GM12878 (cell line): ENCODE results near the gene PARP2. TPM values are rescaled to one million over a fixed set of nuclear protein-coding genes. Genes with fewer than 3 reads are reported as not detected.

ENCODE experiments used
- ATAC-seq: fragments of 200-7000 bp; cut with Tn5 transposase; 3 replicates; pipeline ENCODE4 v1.9.1; 2020; ENCODE audit warnings: mild to moderate bottlenecking, moderate library complexity
- BruUV-seq: library from RNA; stranded (reverse); fragments of 400-500 nt; replicated peaks from 2 replicates; lab custom pipeline; 2021; lab: Mats Ljungman, UMichigan
- CTCF ChIA-PET: fragments of 300-600 bp; sonication (Branson Sonifier 250); formaldehyde crosslinking; extraction: SDS; loops from one replicate; lab custom pipeline; 2021; ENCODE audit warnings: inconsistent platforms; lab: Yijun Ruan, JAX
- POLR2A ChIA-PET: fragments of 350-600 bp; formaldehyde crosslinking; extraction: SDS; loops from one replicate; lab custom pipeline; 2021; ENCODE audit warnings: inconsistent platforms; lab: Charles Lee
- RAD21 ChIA-PET: fragments of 300-600 bp; sonication (Branson Sonifier 250); formaldehyde crosslinking; loops from one replicate; lab custom pipeline; 2023; ENCODE audit warnings: antibody characterized with exemption; ENCODE audit not compliant: unreplicated experiment; lab: Charles Lee
- SMC1A ChIA-PET: fragments of 300-600 bp; sonication (Branson Sonifier 250); formaldehyde crosslinking; loops from one replicate; lab custom pipeline; 2023; ENCODE audit not compliant: unreplicated experiment, uncharacterized antibody; lab: Charles Lee
- DNase-seq: peaks from one replicate; pipeline ENCODE4 v3.0.0-alpha.2; 2011; ENCODE audit warnings: low read depth, low spot score
- FAIRE-seq: peaks from 3 replicates; lab custom pipeline; 2011; peaks lifted over from hg19 to GRCh38; lab: Jason Lieb, UNC
- H2AFZ ChIP-seq: 2 replicates; pipeline ENCODE4 v1.6.0; 2011; ENCODE audit warnings: low read depth, low read length, control low read depth; ENCODE audit not compliant: control insufficient read depth
- H3K27ac ChIP-seq: 2 replicates; pipeline ENCODE4 v1.5.1; 2011; ENCODE audit warnings: control low read depth; ENCODE audit not compliant: control insufficient read depth, insufficient read depth
- H3K27me3 ChIP-seq, 2 experiments: replicated peaks in 1 of 2; 2 replicates each; pipeline versions ENCODE4 v1.6.0 to v1.6.1; 2011; ENCODE audit warnings: low read length in 1 of 2; ENCODE audit not compliant: control insufficient read depth in 2 of 2, insufficient read depth in 2 of 2
- H3K36me3 ChIP-seq, 2 experiments: 2 replicates each; pipeline ENCODE4 v1.5.1; 2011; ENCODE audit warnings: low read length in 1 of 2; ENCODE audit not compliant: control insufficient read depth in 2 of 2, insufficient read depth in 2 of 2
- H3K4me1 ChIP-seq: 2 replicates; pipeline ENCODE4 v1.6.1; 2011; ENCODE audit warnings: mild to moderate bottlenecking, low read length, moderate library complexity, mixed read lengths; ENCODE audit not compliant: control insufficient read depth, insufficient read depth
- H3K4me2 ChIP-seq: 2 replicates; pipeline ENCODE4 v1.6.0; 2011; ENCODE audit warnings: control low read depth; ENCODE audit not compliant: control insufficient read depth, insufficient read depth
- H3K4me3 ChIP-seq: fragments of 200-600 bp; sonication (generic); 2 replicates; pipeline ENCODE4 v1.5.1; 2016
- H3K79me2 ChIP-seq: 2 replicates; pipeline ENCODE4 v1.6.0; 2011; ENCODE audit warnings: low read length; ENCODE audit not compliant: control insufficient read depth, insufficient read depth
- H3K9ac ChIP-seq: 2 replicates; pipeline ENCODE4 v1.8.0; 2011; ENCODE audit warnings: low read length, control low read depth, mixed read lengths; ENCODE audit not compliant: control insufficient read depth, insufficient read depth
- H3K9me3 ChIP-seq: replicated peaks from 3 replicates; pipeline ENCODE4 v1.5.1; 2011; ENCODE audit warnings: mild to moderate bottlenecking, low read length; ENCODE audit not compliant: control insufficient read depth, insufficient read depth
- H4K20me1 ChIP-seq: 2 replicates; pipeline ENCODE4 v1.6.0; 2011; ENCODE audit not compliant: control insufficient read depth, insufficient read depth
- ATF7 ChIP-seq: fragments of 450-650 bp; IDR thresholded peaks from 2 replicates; pipeline ENCODE4 v1.6.1; 2016; ENCODE audit warnings: low read depth, mild to moderate bottlenecking
- ESRRA ChIP-seq: IDR thresholded peaks from 2 replicates; pipeline ENCODE4 v1.6.1; 2012; ENCODE audit warnings: mild to moderate bottlenecking, low read length, improper control_type of control experiment
- IRF4 ChIP-seq: IDR thresholded peaks from 2 replicates; pipeline ENCODE4 v1.6.1; 2011; ENCODE audit warnings: low read depth, low read length
- MTA3 ChIP-seq: IDR thresholded peaks from 2 replicates; pipeline ENCODE4 v1.6.1; 2012; ENCODE audit warnings: low read length, inconsistent platforms, borderline replicate concordance
- POLR2AphosphoS2 ChIP-seq: IDR thresholded peaks from 2 replicates; pipeline ENCODE4 v1.6.1; 2011; ENCODE audit warnings: low read depth, mild to moderate bottlenecking, low read length, improper control_type of control experiment, moderate library complexity
- SMAD5 ChIP-seq: IDR thresholded peaks from 2 replicates; pipeline ENCODE4 v1.6.1; 2016; ENCODE audit warnings: antibody characterized with exemption, low read depth
- WGBS: methylation state at CpG from one replicate; pipeline ENCODE4 v1.1.6; 2016; ENCODE audit warnings: low lambda C conversion rate; ENCODE audit not compliant: insufficient replicate concordance, insufficient coverage; ENCODE audit errors: missing lambda C conversion rate; 5-methylcytosine and 5-hydroxymethylcytosine counted together
- in situ Hi-C: fragments of 300-500 bp; cut with MboI; formaldehyde crosslinking; loops from 9 replicates; pipeline ENCODE4 v1.14.3; 2018; ENCODE audit warnings: mixed read lengths
- intact Hi-C: fragments of 100-400 bp; cut with micrococcal nuclease; formaldehyde crosslinking; loops from one replicate; pipeline ENCODE4 v1.14.2; 2022; ENCODE audit not compliant: unreplicated experiment
- polyA plus RNA-seq, 11 experiments: library from polyadenylated mRNA; depleted of rRNA in 4 of 11; unstranded in 6 of 11; stranded (reverse) in 5 of 11; fragments of >200 nt; fragmentation: Nextera tagmentation in 4 of 11; fragmentation: Illumina TruSeq in 1 of 11; extraction: Ambion mirVana in 4 of 11; extraction: Trizol in 1 of 11; gene quantifications; 1 replicate in 1 of 11; 2 replicates in 10 of 11; pipeline versions ENCODE4 v1.2.1 to v1.2.3, GENCODE V29; 2011 to 2016; ENCODE audit warnings: inconsistent platforms in 2 of 11, missing spikeins in 2 of 11, low read depth in 1 of 11
- total RNA-seq, 4 experiments: library from RNA; depleted of rRNA in 3 of 4; stranded (reverse); fragments of >200 nt in 3 of 4; fragmentation: Illumina TruSeq in 1 of 4; extraction: Trizol in 1 of 4; gene quantifications; 2 replicates each; pipeline versions ENCODE4 v1.2.1 to v1.2.3, GENCODE V29; 2013 to 2021
- TF ChIP-seq, protein P1 (sequence below): fragments of 450-650 bp; conservative IDR thresholded peaks from 2 replicates; pipeline ENCODE4 v1.6.1; 2017; ENCODE audit warnings: mild to moderate bottlenecking, moderate library complexity
- TF ChIP-seq, protein P2 (sequence below): fragments of 450-650 bp; formaldehyde crosslinking; IDR thresholded peaks from 2 replicates; pipeline ENCODE4 v1.4.0; 2022; ENCODE audit warnings: mild to moderate bottlenecking, moderate library complexity

Gene PARP2
- total and polyA plus RNA-seq, 10 of the 15 experiments (the other 5 are each of a cell fraction or from before 2014, with no cell fraction given), result 26.7 to 75.4 (median 42.3) TPM

DNA sequence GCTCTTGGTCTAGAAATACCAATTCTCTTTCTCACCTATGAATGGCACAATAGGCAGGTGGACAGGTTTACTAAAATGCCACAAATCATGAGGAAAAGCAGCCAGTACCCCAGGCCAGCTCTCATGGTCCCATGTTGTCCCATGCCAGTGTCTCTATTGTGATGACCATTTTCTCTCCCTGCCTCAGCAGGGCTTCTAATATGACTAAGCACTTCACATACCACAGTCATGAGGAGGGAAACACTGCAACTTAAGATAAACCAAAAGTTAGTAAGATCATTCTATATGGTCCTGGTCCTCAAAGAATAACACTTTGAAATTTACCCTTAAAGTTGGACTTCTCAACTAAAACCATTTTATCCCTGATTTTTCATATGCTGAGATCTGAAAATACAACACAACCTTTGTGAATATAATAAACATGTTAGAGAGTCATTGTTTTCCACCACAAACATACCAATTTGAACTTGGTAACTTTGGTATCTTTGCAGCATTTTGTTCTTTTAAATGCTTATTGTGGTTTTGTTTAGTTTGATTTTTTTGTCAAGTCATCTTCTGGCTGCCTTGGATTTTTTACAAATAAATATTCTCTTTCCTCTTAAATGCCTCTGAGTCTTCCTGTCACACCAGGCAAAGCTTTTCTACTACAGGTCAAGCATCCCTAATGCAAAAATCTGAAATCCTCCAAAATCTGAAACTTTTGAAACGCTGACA lies 41.2 kb upstream of the PARP2 start:
- TF ChIP-seq IRF4, result 0 out of 2 replicates have a peak, but pooled peaks have one; percentile 38
- no peak for TF ChIP-seq MTA3
- TF ChIP-seq, all 136 proteins: peak for 1
- intact Hi-C loops (no loop called here), in situ Hi-C loops (no loop called here)
- H3K27ac ChIP-seq, result no peak overlapping the region
- ChIA-PET CTCF (interaction anchor here (0.7 kb wide), 1 partner anchor 631 kb away, joined by 3 read pairs; no protein-coding TSS in a partner anchor), SMC1A (interaction anchor here (1.3 kb wide), 1 partner anchor 10 kb away, joined by 3 read pairs; no protein-coding TSS in a partner anchor), RAD21 (no interaction called here), POLR2A (interaction anchor here (0.6 kb wide), 1 partner anchor 101 kb away, joined by 3 read pairs; no protein-coding TSS in a partner anchor)
- H3K27me3 ChIP-seq, result no peaks in the 10 kb centered on the region
- no peak overlapping the region for H3K9ac ChIP-seq
- 95% methylated on average over 1 of the region's 1 CpG for WGBS
- DNase-seq (no peak), ATAC-seq (peak; percentile 62), FAIRE-seq (no peak)
- H2AFZ ChIP-seq, result no peak overlapping the region
- 0 out of 2 replicates have a peak, but pooled peaks cover 3% of the 10 kb centered on the region for H3K4me1 ChIP-seq
- BruUV-seq, result no TSS peak
- H3K4me3 ChIP-seq, result no peak overlapping the region
- peaks cover 2 to 9% of the 10 kb centered on the region in 2 experiments for H3K36me3 ChIP-seq
- no peaks in the 10 kb centered on the region for H3K9me3 ChIP-seq
- no peaks in the 10 kb centered on the region for H4K20me1 ChIP-seq
- no peak overlapping the region for H3K4me2 ChIP-seq
- H3K79me2 ChIP-seq, result peaks cover 5% of the 10 kb centered on the region

DNA sequence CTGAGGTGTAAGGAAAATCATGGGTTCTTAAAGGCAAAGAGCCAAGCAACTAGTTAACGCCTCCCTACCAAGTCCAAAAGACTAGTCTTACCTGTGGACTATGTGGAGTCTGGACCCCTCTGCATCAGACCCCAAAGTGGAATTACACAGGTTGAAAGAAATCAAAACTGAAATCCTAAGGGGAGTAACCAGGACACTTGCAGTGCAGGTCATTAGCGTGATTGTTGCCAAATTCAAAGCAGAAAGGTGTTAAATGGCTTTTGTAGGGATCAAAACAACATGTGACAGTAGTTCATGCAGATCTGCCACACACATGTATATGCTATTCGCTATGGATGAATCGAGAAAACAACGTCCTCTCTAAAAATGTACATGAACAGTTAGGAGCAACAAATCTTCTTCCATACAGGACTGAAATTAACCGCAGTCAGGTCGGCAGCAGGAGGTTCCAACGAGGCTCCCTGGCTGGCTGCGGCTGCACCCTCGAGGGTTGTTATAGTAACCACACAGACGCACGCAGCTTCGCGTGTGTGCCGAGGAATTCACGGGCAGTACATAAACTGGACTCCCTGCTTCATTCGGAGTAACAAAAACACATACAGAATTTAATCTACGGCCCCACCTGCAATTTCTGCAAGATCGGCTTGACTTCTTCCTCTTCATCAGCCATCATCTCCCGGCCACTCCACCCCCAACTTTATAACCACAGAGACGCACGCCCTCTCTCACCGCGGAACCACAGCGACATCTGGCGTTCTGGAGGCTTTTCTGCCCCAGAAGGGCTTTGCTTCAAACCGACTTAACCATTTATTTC lies 38.0 kb upstream of the PARP2 start, which contains the start of gene TTC5:
Gene TTC5, minus strand, starts transcription at position 687 of the 814 bp plus-strand sequence. Its CDS starts 14 bp downstream, at position 673.
- 2% methylated on average over 27 of the region's 27 CpGs for WGBS
- RAD21 ChIA-PET, result interaction anchor here (1.3 kb wide), 1 partner anchor 23 kb away, joined by 3 read pairs; no protein-coding TSS in a partner anchor
- no peaks in the 10 kb centered on the region for H3K9me3 ChIP-seq
- H3K36me3 ChIP-seq, result peaks cover 0 to 2% of the 10 kb centered on the region in 2 experiments; a peak in 1 of 4 replicates
- SMC1A ChIA-PET, result interaction anchor here (0.6 to 1.5 kb wide), 3 partner anchors 19 to 22 kb away, joined by 3 read pairs; no protein-coding TSS in a partner anchor
- FAIRE-seq, result peak; percentile 89
- DNase-seq, result peak; percentile 70
- H3K27ac ChIP-seq, result no peak within 1 kb of the TSS
- 0 out of 2 replicates have a peak, but pooled peaks cover 3% of the 10 kb centered on the region for H3K4me1 ChIP-seq
- H3K27me3 ChIP-seq, result no peaks in the 10 kb centered on the region
- peak within 1 kb of the TSS; percentile 91 for H3K4me2 ChIP-seq
- POLR2A ChIA-PET, result interaction anchor here (0.5 to 0.6 kb wide), 2 partner anchors 37 to 103 kb away, joined by 3 to 4 read pairs; no protein-coding TSS in a partner anchor
- intact Hi-C loops, result no loop called here
- CTCF ChIA-PET, result interaction anchor here (0.6 to 2.2 kb wide), 7 partner anchors 10 to 771 kb away, joined by 3 to 12 read pairs (median 4); no protein-coding TSS in a partner anchor
- no peaks in the 10 kb centered on the region for H4K20me1 ChIP-seq
- in situ Hi-C loops, result no loop called here
- H3K4me3 ChIP-seq, result peak within 1 kb of the TSS; percentile 74
- H3K9ac ChIP-seq, result peak within 1 kb of the TSS; percentile 64
- ATAC-seq, result peak; percentile 95
- TSS peak; percentile 84 for BruUV-seq
- peaks cover 5% of the 10 kb centered on the region for H3K79me2 ChIP-seq
- H2AFZ ChIP-seq, result peak within 1 kb of the TSS; percentile 52
- TF ChIP-seq POLR2AphosphoS2, result no peak
- TF ChIP-seq ESRRA, result no peak
- TF ChIP-seq, protein P1, sequence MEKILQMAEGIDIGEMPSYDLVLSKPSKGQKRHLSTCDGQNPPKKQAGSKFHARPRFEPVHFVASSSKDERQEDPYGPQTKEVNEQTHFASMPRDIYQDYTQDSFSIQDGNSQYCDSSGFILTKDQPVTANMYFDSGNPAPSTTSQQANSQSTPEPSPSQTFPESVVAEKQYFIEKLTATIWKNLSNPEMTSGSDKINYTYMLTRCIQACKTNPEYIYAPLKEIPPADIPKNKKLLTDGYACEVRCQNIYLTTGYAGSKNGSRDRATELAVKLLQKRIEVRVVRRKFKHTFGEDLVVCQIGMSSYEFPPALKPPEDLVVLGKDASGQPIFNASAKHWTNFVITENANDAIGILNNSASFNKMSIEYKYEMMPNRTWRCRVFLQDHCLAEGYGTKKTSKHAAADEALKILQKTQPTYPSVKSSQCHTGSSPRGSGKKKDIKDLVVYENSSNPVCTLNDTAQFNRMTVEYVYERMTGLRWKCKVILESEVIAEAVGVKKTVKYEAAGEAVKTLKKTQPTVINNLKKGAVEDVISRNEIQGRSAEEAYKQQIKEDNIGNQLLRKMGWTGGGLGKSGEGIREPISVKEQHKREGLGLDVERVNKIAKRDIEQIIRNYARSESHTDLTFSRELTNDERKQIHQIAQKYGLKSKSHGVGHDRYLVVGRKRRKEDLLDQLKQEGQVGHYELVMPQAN, result peak; percentile 57; the same call in 1 of the 2 replicates
- TF ChIP-seq, protein P2, sequence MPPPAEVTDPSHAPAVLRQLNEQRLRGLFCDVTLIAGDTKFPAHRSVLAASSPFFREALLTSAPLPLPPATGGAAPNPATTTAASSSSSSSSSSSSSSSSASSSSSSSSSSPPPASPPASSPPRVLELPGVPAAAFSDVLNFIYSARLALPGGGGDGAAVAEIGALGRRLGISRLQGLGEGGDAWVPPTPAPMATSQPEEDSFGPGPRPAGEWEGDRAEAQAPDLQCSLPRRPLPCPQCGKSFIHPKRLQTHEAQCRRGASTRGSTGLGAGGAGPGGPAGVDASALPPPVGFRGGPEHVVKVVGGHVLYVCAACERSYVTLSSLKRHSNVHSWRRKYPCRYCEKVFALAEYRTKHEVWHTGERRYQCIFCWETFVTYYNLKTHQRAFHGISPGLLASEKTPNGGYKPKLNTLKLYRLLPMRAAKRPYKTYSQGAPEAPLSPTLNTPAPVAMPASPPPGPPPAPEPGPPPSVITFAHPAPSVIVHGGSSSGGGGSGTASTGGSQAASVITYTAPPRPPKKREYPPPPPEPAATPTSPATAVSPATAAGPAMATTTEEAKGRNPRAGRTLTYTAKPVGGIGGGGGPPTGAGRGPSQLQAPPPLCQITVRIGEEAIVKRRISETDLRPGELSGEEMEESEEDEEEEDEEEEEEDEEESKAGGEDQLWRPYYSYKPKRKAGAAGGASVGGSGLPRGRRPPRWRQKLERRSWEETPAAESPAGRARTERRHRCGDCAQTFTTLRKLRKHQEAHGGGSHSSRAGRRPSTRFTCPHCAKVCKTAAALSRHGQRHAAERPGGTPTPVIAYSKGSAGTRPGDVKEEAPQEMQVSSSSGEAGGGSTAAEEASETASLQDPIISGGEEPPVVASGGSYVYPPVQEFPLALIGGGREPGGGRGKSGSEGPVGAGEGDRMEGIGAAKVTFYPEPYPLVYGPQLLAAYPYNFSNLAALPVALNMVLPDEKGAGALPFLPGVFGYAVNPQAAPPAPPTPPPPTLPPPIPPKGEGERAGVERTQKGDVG, result no peak
- TF ChIP-seq SMAD5, result no peak
- no peak for TF ChIP-seq ATF7
